Memory B cell (primary cell): ENCODE measurements around the gene FOXE1.

Source experiments
- ATAC-seq: fragments of 150-1000 bp; cut with Tn5 transposase; 2 replicates; pipeline ENCODE4 v1.10.0; 2021; ENCODE audit warnings: low read depth, mild to moderate bottlenecking, moderate library complexity
- DNase-seq, 2 donors: peaks; one replicate each; pipeline ENCODE4 v3.0.0; 2022; ENCODE audit warnings: low spot score in 2 of 2
- H3K27ac Mint-ChIP-seq: one replicate; pipeline ENCODE4 v1.8.0; 2022; ENCODE audit warnings: mild to moderate bottlenecking, moderate library complexity, mixed read lengths
- H3K27me3 Mint-ChIP-seq: one replicate; pipeline ENCODE4 v1.8.0; 2022; ENCODE audit warnings: mixed read lengths
- H3K36me3 Mint-ChIP-seq: one replicate; pipeline ENCODE4 v1.8.0; 2022; ENCODE audit warnings: mild to moderate bottlenecking, mixed read lengths
- H3K4me1 Mint-ChIP-seq: one replicate; pipeline ENCODE4 v1.8.0; 2022; ENCODE audit warnings: mixed read lengths
- H3K4me3 Mint-ChIP-seq: one replicate; pipeline ENCODE4 v1.8.0; 2022; ENCODE audit warnings: mild to moderate bottlenecking, moderate library complexity, mixed read lengths
- H3K9me3 Mint-ChIP-seq: one replicate; pipeline ENCODE4 v1.8.0; 2022; ENCODE audit warnings: mixed read lengths

Gene FOXE1

DNA sequence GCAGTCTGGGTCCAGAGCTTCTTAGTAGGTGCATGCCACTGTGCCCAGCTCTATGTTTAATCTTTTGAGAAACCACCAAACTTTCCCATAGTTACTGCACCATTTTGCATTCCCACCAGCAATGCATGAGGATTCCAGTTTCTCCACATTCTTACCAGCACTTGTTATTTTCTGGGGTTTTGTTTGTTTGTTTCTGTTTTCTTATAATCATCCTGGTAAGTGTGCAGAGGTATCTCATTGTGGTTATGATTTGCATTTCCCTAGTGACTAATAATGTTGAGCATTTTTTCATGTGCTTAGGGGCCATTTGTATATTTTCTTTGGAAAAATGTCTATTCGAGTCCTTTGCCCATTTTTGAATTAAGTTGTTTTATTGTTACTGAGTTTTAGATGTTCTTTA, 11.4 kb downstream of the FOXE1 start:
- Mint-ChIP-seq H3K27ac (no peak overlapping the region), H3K9me3 (peaks cover 13% of the 10 kb centered on the region), H3K4me1 (peaks cover 6% of the 10 kb centered on the region), H3K4me3 (no peak overlapping the region), H3K36me3 (peaks cover 15% of the 10 kb centered on the region), H3K27me3 (peaks cover 18% of the 10 kb centered on the region)
- ATAC-seq (no peak), DNase-seq (no peak)

DNA sequence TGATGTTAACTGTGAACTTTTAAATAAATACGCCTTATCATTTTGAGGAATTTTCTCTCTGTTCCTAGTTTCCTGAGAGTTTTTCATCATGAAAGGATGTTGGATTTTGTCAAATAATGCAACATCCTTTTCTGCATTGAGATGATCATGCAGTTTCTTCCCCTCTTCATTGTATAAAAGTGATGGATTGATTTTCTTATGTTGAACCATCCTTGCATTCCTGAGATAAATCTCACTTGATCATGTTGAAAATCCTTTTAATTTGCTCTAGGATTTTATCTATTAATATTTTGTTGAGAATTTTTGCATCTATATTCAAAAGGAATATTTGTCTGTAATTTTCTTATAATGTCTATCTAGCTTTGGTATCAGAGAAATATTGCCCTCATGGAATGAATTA, 13.3 kb downstream of the FOXE1 start:
- no peak for DNase-seq
- H3K27ac Mint-ChIP-seq, result no peak overlapping the region
- H3K4me3 Mint-ChIP-seq, result no peak overlapping the region
- ATAC-seq, result no peak
- peaks cover 7% of the 10 kb centered on the region for H3K27me3 Mint-ChIP-seq
- H3K4me1 Mint-ChIP-seq, result peaks cover 6% of the 10 kb centered on the region
- peaks cover 17% of the 10 kb centered on the region for H3K36me3 Mint-ChIP-seq
- peaks cover 13% of the 10 kb centered on the region for H3K9me3 Mint-ChIP-seq

DNA sequence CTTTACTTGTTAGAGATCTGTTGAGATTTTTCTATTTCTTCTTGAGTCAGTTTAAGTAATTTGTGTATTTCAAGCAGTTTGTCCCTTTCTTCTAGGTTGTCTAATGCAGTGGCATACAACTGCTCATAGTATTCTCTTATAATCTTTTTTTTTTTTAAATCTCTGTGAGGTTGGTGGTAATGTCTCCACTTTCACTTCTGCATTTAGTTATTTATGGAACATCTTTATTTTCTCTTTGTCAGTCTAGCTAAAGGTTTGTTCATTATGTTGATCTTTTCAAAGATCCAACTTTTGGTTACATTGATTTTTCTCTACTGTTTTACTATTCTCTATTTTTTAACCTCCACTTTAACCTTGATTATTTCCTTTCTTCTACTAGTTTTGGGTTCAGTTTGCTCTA, 13.8 kb downstream of the FOXE1 start:
- H3K27me3 Mint-ChIP-seq, result peaks cover 5% of the 10 kb centered on the region
- H3K9me3 Mint-ChIP-seq, result peaks cover 13% of the 10 kb centered on the region
- H3K4me3 Mint-ChIP-seq, result peak overlapping the region; percentile 29
- ATAC-seq (peak; percentile 91), DNase-seq (no peak)
- peaks cover 6% of the 10 kb centered on the region for H3K4me1 Mint-ChIP-seq
- peaks cover 19% of the 10 kb centered on the region for H3K36me3 Mint-ChIP-seq
- no peak overlapping the region for H3K27ac Mint-ChIP-seq

DNA sequence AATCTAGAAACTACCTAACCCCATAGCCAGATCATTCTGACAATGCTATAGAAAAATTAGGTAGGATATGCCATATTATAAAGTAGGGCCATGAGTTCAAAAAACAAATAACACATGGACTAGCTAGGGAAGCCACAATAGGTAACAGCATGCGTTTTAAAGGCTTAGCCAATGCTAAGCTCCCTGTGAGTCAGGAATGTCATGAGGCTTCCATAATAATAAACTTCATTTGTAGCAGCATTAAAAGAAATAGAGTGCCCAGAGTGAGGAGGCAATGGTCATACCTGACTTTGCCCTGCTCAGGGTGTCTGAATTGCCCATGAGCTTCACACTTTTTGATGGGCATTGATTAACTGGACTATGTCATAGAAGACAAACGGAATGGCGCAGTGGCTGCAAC, 15.8 kb downstream of the FOXE1 start:
- peaks cover 6% of the 10 kb centered on the region for H3K4me1 Mint-ChIP-seq
- DNase-seq, result no peak
- ATAC-seq, result no peak
- H3K27me3 Mint-ChIP-seq, result peaks cover 5% of the 10 kb centered on the region
- no peak overlapping the region for H3K27ac Mint-ChIP-seq
- H3K9me3 Mint-ChIP-seq, result peaks cover 13% of the 10 kb centered on the region
- peaks cover 19% of the 10 kb centered on the region for H3K36me3 Mint-ChIP-seq
- no peak overlapping the region for H3K4me3 Mint-ChIP-seq

DNA sequence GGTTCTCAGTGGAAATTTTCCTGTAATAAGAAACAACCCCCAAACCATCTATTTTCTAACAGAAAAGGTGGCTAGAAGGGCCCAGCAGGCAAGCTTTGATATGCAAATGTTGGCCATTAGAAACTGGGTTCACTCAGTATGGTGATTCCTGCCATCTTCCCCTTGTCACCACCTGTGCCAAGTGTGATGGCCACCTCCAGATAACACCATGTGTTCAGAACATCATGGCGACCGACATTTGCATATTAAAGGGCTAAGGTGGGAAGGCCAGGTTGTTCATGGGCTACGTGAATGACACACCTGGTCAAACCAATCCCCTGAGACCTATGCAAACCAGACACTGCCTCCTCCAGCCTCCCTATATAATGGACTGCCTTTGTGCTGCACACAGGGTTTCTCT, 20.4 kb downstream of the FOXE1 start:
- Mint-ChIP-seq H3K27me3 (no peaks in the 10 kb centered on the region), H3K4me3 (no peak overlapping the region), H3K36me3 (peaks cover 13% of the 10 kb centered on the region)

DNA sequence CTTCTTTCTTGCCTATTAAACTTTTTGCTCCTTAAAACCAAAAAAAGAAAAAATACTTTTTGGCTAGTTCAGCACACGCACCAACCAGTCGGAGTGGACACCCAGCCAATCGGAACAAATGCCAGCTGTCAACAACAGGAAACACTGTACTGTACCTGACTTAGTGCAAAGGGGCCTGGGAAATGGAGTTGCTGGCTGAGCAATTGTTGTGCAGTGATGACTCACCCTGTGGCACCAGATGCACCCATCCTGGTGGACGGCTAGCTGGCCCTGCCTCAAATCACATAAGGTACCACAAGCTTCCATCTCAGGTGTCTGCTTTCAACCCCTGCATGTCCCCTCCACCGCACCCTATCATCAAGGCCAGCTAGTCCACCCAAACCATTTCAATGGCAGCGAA, 20.9 kb downstream of the FOXE1 start:
- Mint-ChIP-seq H3K9me3 (no peaks in the 10 kb centered on the region), H3K4me1 (no peaks in the 10 kb centered on the region), H3K4me3 (no peak overlapping the region), H3K27ac (no peak overlapping the region), H3K27me3 (no peaks in the 10 kb centered on the region), H3K36me3 (peaks cover 13% of the 10 kb centered on the region)
- DNase-seq (no peak), ATAC-seq (no peak)

More for the DNA sequence above, 20.4 kb downstream of the FOXE1 start:
- no peak for ATAC-seq
- Mint-ChIP-seq H3K4me1 (no peaks in the 10 kb centered on the region), H3K9me3 (no peaks in the 10 kb centered on the region), H3K27ac (no peak overlapping the region)
- DNase-seq, result no peak

DNA sequence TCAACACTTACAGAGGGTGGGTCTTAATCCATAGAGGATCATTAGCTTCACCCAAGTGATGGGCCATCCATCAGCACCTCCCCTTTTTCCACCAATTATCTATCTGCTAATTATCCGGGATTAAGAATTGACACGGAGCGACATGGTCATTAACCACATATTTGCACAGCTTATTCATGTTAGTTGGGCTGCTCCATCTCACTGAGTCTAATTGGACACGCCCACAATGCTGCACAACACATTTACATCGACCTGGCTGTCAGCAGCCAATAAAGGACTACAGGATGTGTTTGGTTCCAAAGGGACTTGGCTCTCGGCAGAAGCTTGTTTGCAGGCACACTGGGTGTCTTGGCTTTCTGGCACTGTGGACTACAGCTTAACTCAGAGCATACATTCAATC, 21.6 kb downstream of the FOXE1 start:
- no peak overlapping the region for H3K4me3 Mint-ChIP-seq
- no peaks in the 10 kb centered on the region for H3K4me1 Mint-ChIP-seq

DNA sequence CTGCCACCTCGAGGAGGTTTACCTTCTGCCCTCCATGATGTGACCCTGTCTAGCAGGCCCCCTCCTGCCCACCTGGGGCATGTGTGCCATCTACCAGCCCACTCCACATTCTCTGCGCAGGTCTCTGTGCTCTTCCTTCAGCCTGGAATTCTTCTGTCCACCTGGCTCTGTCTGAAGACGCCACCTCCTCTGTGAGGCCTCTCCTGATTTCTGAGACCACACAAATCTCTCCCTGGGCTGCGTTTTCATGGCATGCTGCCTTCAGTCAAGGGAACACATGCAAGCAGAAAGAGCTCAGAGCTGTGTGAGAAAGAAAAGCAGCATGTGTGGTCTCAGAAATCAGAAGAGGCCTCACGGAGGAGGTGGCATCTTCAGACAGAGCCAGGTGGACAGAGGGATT, 22.1 kb downstream of the FOXE1 start:
- H3K36me3 Mint-ChIP-seq, result peaks cover 9% of the 10 kb centered on the region
- no peaks in the 10 kb centered on the region for H3K27me3 Mint-ChIP-seq
- no peak overlapping the region for H3K4me3 Mint-ChIP-seq
- no peak overlapping the region for H3K27ac Mint-ChIP-seq
- no peak for ATAC-seq
- no peaks in the 10 kb centered on the region for H3K9me3 Mint-ChIP-seq
- DNase-seq, result no peak
- no peaks in the 10 kb centered on the region for H3K4me1 Mint-ChIP-seq

More for the DNA sequence above, 21.6 kb downstream of the FOXE1 start:
- H3K27me3 Mint-ChIP-seq, result no peaks in the 10 kb centered on the region
- no peak overlapping the region for H3K27ac Mint-ChIP-seq
- peaks cover 9% of the 10 kb centered on the region for H3K36me3 Mint-ChIP-seq
- DNase-seq (no peak), ATAC-seq (no peak)
- no peaks in the 10 kb centered on the region for H3K9me3 Mint-ChIP-seq

DNA sequence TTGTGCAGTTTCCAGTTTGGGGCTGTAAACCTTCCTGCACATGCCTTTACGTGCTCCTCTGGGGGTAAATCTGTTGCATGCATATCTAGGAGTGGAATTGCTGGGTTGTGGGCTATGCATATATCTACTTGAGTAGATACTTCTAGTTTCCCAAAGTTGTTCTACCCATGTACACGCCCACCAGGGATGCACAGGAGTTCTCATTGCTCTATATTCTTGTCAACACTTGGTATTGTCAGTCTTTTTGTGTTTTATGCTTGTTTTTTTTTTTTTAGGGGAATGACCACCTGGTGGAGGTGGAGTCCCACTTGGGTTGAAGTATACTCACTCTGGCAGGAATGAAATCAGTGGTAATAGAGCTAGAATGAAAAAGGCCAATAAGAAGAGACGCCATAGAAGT, 23.0 kb downstream of the FOXE1 start:
- no peaks in the 10 kb centered on the region for H3K4me1 Mint-ChIP-seq
- H3K36me3 Mint-ChIP-seq, result peaks cover 9% of the 10 kb centered on the region
- no peak overlapping the region for H3K27ac Mint-ChIP-seq
- H3K9me3 Mint-ChIP-seq, result no peaks in the 10 kb centered on the region
- no peak overlapping the region for H3K4me3 Mint-ChIP-seq
- H3K27me3 Mint-ChIP-seq, result no peaks in the 10 kb centered on the region
- DNase-seq (no peak), ATAC-seq (no peak)

DNA sequence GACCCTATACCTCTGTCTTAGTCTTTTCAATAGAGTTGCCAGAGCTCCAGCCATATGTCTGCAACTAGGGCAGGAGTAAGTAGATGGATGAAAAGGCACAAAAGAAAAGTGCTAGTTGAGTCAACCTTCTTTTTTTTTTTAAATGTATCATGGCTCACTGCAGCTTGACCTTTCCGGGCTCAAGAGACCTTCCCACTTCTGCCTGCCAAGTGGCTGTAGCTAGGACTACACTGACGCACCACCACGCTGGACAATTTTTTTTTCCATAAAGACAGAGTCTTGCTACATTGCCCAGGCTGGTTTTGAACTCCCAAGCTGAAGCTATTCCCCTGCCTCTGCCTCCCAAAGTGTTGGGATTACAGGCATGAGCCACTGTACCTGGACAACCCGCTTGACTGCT, 27.3 kb downstream of the FOXE1 start:
- no peaks in the 10 kb centered on the region for H3K4me1 Mint-ChIP-seq
- H3K27me3 Mint-ChIP-seq, result no peaks in the 10 kb centered on the region
- H3K4me3 Mint-ChIP-seq, result no peak overlapping the region
- DNase-seq, result no peak
- H3K36me3 Mint-ChIP-seq, result peaks cover 9% of the 10 kb centered on the region
- no peak overlapping the region for H3K27ac Mint-ChIP-seq
- H3K9me3 Mint-ChIP-seq, result no peaks in the 10 kb centered on the region
- ATAC-seq, result no peak

DNA sequence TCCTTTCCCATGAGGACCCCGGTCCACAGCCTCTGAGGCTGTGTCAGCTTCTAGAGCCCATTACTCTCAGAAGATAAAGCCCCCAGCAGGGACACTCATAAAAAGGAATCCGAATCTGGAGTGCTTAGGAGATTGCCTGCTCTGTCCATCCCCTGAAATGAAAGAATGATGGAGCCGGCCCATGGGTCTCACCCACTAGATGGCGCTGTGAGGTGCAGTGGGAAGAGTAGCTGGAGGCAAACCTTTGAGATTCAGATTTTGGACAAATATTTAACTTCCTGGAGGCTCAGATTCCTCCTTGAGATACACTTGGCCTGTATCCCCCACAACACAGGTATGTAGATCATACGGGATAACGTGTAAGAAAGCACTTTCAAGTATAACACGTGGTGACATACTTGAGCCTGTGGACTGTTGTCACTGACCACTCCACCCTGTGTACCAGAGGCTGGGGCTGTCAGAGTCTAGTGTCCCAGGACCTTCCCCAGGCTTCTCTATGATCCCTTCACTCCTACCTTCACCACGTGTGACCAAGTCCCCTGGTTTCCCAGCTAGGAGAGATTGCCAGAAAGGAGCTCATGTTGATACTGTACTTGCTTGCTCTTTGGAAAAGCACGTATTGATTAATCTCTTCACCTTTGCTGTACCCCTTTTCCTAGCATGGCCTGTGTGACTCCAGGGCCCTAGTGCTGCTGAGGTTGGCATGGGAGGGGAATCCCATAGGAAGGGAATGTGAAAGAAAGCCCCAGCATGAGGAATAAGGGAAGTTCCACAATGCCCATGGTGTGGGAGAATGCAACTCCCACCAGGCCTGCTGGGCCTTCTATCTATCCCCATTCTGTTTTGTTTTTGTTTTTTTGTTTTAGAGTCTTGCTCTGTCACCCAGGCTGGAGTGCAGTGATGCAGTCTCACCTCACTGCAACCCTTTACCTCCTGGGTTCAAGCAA, 37.2 kb downstream of the FOXE1 start:
- Mint-ChIP-seq H3K27me3 (peaks cover 2% of the 10 kb centered on the region), H3K4me3 (no peak overlapping the region), H3K27ac (no peak overlapping the region), H3K4me1 (no peaks in the 10 kb centered on the region), H3K9me3 (peaks cover 7% of the 10 kb centered on the region), H3K36me3 (peaks cover 19% of the 10 kb centered on the region)
- ATAC-seq (no peak), DNase-seq (peak in 1 of 2 donors; percentile 19)

DNA sequence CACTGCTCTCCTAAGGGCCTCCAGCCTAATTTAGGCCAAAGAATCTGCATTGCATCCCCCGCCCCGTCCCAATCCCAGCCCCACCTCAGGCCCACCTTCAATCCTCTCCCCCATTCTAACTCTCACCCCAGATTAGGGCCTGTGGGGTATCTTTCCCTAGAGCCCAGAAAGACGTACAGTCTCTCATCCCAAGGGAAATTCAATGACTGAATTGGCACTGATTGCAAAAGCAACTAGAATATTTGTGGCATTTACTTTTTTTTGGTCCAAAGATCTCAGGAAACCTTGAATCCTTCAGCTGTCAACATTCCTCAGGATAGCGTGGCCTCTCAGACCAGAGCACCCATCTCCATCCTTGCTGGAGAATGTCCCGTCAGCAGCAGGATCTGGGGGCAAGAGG, 38.7 kb downstream of the FOXE1 start:
- peaks cover 7% of the 10 kb centered on the region for H3K9me3 Mint-ChIP-seq
- H3K4me1 Mint-ChIP-seq, result no peaks in the 10 kb centered on the region
- no peak overlapping the region for H3K4me3 Mint-ChIP-seq
- H3K36me3 Mint-ChIP-seq, result peaks cover 30% of the 10 kb centered on the region
- H3K27me3 Mint-ChIP-seq, result peaks cover 2% of the 10 kb centered on the region
- no peak overlapping the region for H3K27ac Mint-ChIP-seq
- DNase-seq (no peak), ATAC-seq (no peak)

DNA sequence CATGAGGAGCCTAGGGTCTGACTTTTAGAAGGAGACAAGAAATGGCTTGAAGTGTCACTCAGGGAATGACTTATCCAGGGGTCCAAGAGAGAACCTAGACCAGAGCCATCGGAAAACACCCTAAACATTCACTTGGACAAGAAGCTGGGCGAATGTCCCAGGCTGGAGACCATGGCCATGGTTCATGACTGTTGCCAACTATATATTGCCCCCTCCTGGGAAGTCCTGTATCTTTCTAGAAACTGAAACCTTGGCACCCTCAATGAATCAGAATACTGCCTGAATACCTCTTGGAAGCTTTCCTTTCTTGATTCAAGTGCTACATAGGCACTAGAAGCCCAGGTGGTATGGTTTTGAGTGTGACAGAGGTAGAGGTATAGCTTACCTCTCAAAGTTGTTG, 39.4 kb downstream of the FOXE1 start:
- H3K27me3 Mint-ChIP-seq, result peaks cover 2% of the 10 kb centered on the region
- DNase-seq, result no peak
- peaks cover 32% of the 10 kb centered on the region for H3K36me3 Mint-ChIP-seq
- H3K27ac Mint-ChIP-seq, result no peak overlapping the region
- peaks cover 7% of the 10 kb centered on the region for H3K9me3 Mint-ChIP-seq
- H3K4me3 Mint-ChIP-seq, result no peak overlapping the region
- ATAC-seq, result no peak
- H3K4me1 Mint-ChIP-seq, result no peaks in the 10 kb centered on the region

DNA sequence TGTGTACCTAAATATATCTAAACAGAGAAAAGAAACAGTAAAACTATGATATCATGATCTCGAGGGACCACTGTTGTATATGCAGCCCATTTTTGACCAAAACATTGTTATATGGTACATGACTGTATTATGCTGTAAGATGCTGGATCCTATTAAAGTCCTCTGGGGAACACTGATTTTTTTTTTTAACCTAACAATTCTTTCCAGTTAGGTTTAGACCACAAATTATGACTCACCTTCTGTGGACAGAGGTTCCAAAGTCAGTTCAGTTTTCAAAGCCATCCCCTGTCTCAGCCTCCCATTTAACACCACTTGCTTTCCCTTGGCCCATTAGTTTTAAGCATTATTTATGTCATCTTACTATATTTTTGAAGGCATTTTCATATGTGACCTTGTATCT, 42.2 kb downstream of the FOXE1 start:
- H3K4me1 Mint-ChIP-seq, result no peaks in the 10 kb centered on the region
- H3K36me3 Mint-ChIP-seq, result peaks cover 37% of the 10 kb centered on the region
- H3K27ac Mint-ChIP-seq, result no peak overlapping the region
- no peak for DNase-seq
- ATAC-seq, result no peak
- no peaks in the 10 kb centered on the region for H3K27me3 Mint-ChIP-seq
- peaks cover 7% of the 10 kb centered on the region for H3K9me3 Mint-ChIP-seq
- H3K4me3 Mint-ChIP-seq, result no peak overlapping the region
